ENCODE data around the gene ADAMTS6.
"Not testable (repeated sequence)": the region's sequence is repeated elsewhere in the genome, so short reads cannot be mapped to it uniquely, and the experiment has no call there.

ADAMTS6 gene

DNA sequence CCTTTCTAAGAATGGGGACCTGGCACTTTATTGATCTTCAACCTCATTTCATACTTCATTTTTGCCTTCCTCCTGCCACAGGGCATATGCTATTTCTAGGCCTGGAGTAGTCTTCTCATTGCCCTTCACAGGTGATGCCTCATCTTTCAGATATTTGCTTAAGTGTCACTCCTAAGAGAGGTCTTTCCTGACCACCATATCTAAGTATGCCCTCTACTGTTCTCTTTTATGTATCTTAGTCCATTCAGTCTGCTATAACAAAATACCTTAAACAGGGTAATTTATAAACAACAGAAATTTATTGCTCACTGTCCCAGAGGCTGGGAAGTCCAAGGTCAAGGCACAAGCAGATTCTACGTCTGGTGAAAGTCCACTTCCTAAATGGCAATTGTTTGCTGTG lies 99.1 kb downstream of the ADAMTS6 start:
- DNase-seq (ENCODE audit: low read depth): no peak
- TF ChIP-seq, protein P1, sequence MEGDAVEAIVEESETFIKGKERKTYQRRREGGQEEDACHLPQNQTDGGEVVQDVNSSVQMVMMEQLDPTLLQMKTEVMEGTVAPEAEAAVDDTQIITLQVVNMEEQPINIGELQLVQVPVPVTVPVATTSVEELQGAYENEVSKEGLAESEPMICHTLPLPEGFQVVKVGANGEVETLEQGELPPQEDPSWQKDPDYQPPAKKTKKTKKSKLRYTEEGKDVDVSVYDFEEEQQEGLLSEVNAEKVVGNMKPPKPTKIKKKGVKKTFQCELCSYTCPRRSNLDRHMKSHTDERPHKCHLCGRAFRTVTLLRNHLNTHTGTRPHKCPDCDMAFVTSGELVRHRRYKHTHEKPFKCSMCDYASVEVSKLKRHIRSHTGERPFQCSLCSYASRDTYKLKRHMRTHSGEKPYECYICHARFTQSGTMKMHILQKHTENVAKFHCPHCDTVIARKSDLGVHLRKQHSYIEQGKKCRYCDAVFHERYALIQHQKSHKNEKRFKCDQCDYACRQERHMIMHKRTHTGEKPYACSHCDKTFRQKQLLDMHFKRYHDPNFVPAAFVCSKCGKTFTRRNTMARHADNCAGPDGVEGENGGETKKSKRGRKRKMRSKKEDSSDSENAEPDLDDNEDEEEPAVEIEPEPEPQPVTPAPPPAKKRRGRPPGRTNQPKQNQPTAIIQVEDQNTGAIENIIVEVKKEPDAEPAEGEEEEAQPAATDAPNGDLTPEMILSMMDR (IDR thresholded peaks at IDR 0.05; ENCODE audit: low read length, missing control alignments): no peak
- no peak overlapping the region for H3K4me3 ChIP-seq (replicated peaks; ENCODE audit: low read depth, low read length)

DNA sequence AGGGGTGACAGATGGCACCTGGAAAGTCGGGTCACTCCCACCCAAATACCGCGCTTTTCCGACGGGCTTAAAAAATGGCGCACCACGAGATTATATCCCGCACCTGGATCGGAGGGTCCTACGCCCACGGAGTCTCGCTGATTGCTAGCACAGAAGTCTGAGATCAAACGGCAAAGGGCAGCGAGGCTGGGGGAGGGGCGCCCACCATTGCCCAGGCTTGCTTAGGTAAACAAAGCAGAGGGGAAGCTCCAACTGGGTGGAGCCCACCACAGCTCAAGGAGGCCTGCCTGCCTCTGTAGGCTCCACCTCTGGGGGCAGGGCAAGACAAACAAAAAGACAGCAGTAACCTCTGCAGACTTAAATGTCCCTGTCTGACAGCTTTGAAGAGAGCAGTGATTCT lies 111.2 kb downstream of the ADAMTS6 start:
- not testable (repeated sequence) for DNase-seq (ENCODE audit: low read depth); H3K4me3 ChIP-seq (replicated peaks; ENCODE audit: low read depth, low read length)

DNA sequence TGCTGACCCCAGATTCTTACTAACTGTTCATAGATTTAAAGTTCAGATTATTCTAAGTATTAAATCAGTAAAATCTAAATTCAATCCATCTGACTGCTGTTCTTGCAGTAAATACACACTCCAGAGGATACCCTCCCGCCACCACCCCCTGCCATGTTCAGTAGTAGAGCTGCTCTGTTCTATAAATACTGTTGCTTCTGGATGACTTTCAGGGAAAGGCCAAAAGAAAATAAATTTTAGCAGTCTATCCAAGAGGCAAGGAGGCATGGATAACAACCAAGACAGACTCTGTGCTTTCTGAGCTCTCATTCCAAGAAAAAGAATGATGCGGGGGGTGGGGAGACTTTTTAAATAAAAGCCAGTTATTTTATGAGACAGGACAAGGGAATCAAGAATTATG lies 115.1 kb downstream of the ADAMTS6 start:
- TF ChIP-seq, protein P1 (IDR thresholded peaks at IDR 0.05; ENCODE audit: low read length, missing control alignments): no peak
- DNase-seq (ENCODE audit: low read depth): no peak
- no peak overlapping the region for H3K4me3 ChIP-seq (replicated peaks; ENCODE audit: low read depth, low read length)

DNA sequence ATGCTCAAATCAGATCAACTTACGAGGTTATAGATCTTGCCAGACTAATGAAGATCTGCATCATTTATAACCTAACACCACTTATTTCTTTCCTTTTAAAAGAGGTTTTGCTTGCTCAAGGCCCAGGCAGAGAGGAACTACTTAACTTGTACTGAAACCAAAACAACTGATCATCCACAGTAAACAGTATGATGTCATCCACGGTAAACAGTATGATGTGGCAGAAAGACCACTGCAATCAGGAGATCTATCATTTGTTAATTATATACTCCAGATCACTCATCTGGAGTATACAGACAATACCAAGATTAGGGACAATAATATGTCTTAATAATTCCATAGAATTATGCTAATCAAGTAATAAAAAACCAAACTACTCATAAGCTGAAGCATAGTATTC lies 116.8 kb downstream of the ADAMTS6 start:
- H3K4me3 ChIP-seq (replicated peaks; ENCODE audit: low read depth, low read length): no peak overlapping the region
- DNase-seq (ENCODE audit: low read depth): peak; percentile 40
- TF ChIP-seq, protein P1 (IDR thresholded peaks at IDR 0.05; ENCODE audit: low read length, missing control alignments): no peak

DNA sequence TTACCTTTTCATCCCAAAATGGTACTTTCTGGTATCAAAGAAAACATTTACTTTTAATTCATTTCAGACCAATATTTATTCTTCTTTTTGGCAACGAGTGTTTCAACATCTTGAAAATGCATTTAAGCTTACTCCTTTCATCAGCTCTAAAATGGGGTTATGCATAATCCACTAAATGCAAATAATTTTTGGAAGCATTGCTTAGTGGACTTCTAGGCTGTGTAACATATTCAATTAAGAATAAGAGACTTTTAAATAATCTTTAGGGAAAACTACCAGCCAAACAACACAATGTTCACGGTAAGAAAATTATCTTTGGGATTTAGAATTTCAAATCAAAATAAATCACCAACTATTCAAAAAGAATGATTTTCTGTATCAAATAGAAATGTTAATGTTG lies 118.2 kb downstream of the ADAMTS6 start:
- TF ChIP-seq, protein P1 (IDR thresholded peaks at IDR 0.05; ENCODE audit: low read length, missing control alignments): no peak
- DNase-seq (ENCODE audit: low read depth): no peak
- H3K4me3 ChIP-seq (replicated peaks; ENCODE audit: low read depth, low read length): no peak overlapping the region

DNA sequence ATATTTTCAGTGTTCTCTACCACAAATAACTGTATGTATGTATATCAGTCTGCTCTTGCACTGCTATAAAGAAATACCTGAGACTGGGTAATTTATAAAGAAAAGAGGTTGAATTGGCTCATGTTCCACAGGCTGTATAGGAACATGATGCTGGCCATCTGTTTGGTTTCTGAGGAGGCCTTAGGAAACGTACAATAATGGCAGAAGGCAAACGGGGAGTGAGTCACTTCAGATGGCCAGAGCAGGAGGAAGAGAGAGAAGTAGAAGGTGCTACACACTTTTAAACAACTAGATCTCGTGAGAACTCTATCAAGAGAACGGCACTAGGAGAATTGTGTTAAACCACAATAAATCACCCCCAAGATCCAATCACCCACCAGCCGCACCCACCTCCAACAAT lies 121.7 kb downstream of the ADAMTS6 start:
- no peak overlapping the region for H3K4me3 ChIP-seq (replicated peaks; ENCODE audit: low read depth, low read length)
- DNase-seq (ENCODE audit: low read depth): peak; percentile 33
- TF ChIP-seq, protein P1 (IDR thresholded peaks at IDR 0.05; ENCODE audit: low read length, missing control alignments): no peak

DNA sequence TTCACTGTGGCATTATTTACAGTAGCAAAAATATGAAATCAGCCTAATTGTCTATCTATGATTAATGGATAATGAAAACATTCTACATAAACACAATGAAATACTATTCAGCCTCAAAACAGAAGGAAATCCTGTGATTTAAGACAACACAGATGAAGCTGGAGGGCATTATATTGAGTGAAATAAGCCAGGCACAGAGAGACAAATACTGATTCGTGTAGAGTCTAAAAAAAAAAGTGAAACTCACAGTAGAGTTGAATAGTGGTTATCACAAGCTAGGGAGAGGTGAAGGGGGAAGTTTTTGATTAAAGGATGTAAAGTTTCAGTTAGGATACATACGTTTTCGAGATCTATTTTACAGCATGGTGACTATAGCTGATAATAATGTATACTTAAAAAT lies 122.2 kb downstream of the ADAMTS6 start:
- H3K4me3 ChIP-seq (replicated peaks; ENCODE audit: low read depth, low read length): no peak overlapping the region
- TF ChIP-seq, protein P1 (IDR thresholded peaks at IDR 0.05; ENCODE audit: low read length, missing control alignments): no peak
- DNase-seq (ENCODE audit: low read depth): no peak

DNA sequence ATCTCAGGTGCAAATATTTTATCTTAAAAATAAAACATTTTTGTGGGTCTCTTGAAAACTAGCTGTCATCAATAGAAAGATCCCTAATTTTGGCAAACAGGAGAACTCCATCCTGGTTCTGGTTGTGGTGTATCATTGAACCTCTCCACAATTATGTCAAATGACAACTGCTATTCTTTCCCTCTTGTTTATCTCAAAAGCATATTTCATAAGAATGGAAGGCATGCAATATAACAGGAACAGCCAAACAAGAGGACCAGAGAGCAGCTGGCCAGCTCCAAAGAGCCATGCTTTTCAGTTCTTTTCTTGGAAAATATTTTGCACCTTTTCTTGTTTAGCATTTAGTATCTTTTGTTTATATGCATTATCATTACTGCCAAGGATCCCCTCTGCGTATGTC lies 125.4 kb downstream of the ADAMTS6 start:
- DNase-seq (ENCODE audit: low read depth): peak; percentile 47
- no peak overlapping the region for H3K4me3 ChIP-seq (replicated peaks; ENCODE audit: low read depth, low read length)
- TF ChIP-seq, protein P1 (IDR thresholded peaks at IDR 0.05; ENCODE audit: low read length, missing control alignments): no peak

All from fibroblast of pulmonary artery (primary cell).